Amniotic stem cell (primary cell): ENCODE measurements around the gene TRAPPC11.
A peak's percentile ranks its signal among the peaks of the same experiment; 100 is the strongest.
"Not testable (repeated sequence)": the region's sequence is repeated elsewhere in the genome, so short reads cannot be mapped to it uniquely, and the experiment has no call there.

ENCODE experiments used
- DNase-seq: peaks from one replicate; lab custom pipeline; 2025; lab: John Stamatoyannopoulos, UW

Gene TRAPPC11

DNA sequence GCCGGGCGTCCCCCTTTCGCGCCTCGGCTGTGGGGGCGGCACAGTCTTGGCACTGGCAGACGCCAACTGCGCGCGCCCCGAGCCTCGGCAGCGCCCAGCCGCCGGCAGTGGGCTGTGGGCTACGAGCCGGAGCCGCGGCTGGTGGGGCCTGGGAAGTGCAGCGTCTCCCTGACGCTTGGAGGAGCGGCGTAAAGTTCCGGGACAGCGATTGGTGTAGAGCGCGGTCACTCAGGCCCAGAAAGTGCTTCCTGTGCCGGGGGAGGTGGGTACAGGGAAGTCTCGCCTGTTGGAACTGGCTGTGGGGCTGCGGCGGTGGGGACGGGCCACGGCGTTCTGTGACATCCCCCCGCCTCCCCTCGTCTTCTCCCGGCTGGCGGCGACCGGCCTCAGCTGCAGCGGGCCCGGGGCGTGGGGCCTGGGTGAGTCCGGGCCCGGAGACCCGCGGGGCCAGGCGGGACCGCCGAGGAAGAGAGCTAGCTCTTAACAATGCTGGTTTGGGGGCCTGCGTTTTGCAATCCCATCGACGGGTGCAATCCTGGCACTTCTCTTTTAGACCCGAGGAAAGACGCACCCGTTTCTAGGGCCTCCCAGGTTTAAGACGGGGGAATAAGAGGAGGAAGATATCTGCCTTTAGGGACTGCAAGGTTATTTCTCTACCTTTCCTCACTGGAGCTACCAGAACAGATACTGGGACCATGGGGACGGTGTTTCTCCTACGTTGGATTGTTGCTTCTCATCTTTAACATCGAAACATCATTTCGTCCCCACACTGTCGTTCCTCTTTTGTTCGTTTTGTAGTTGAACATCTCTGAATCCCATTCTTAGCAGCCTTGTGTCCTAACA, at the start of gene TRAPPC11, which contains the start of gene RWDD4:
TSS of gene TRAPPC11 (plus strand) at position 265 of the 843 bp plus-strand sequence. CDS start 4,575 bp downstream, outside the sequence.
TSS of gene RWDD4 (minus strand) at position 157 of the 843 bp plus-strand sequence. CDS start 233 bp downstream, outside the sequence.
- DNase-seq, result peak; percentile 93

DNA sequence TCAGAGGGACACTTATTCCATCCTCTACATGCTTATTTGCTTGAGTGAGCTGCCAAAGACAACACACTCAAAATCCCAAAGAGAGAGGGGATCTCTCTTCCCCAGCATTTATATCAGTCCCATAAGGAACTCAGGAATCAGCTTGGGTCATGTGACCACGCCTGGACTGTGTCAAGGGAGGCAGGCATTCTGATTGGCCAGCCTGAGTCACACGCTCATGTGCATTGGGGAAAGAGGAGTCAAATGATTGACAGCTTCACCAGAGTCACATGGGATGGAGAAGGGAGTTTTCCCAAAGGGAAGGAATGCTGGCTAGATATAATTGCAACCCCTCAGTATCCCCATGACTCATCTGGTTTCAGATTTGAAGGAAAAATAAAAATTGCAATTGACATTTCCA, 49.1 kb upstream of the TRAPPC11 start:
- DNase-seq, result no peak

DNA sequence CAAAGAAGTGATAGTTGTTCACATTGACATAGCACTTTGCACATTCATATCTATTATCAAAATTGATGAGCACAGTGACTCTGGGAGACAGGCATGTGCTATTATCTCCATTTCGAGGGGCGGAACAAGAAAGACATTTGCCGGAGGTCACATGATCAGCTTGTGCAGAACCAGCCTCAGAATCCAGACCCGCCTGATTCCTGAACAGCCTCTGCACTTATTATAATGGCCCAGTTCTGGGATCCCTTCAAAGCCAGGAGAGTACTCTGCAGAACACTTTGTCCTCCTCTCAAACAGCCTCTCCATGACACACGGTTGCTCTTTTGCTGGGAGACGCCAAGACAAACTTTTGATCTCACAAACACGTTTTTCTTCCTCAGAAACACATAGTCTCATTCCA, 48.5 kb upstream of the TRAPPC11 start:
- DNase-seq, result no peak

- no peak for DNase-seq
These were observed 47.8 kb upstream of the TRAPPC11 start for GRCh38 chr4:183611210-183611830.

- DNase-seq, result no peak
These were observed 46.5 kb upstream of the TRAPPC11 start for GRCh38 chr4:183612329-183613250.

DNA sequence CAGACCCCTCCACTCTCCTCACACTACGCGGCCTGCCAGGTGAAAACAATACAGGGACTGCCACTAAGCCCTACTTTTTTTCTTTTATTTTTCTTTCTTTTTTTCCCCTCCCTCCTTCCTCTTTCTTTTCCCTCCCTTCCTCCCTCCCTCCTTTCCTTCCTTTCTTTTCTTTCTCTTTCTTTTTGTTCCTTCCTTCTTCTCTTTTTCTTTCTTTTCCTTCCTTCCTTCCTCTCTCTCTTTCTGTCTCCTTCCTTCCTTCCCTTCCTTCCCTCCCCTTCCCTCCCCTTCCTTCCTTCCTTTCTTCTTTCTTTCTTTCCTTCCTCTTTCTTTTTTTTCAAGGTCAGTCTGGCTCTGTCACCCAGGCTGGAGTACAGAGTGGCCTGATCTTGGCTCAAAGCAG, 42.0 kb upstream of the TRAPPC11 start:
- DNase-seq, result no peak

- no peak for DNase-seq
These were observed 40.4 kb upstream of the TRAPPC11 start for GRCh38 chr4:183618681-183619080.

DNA sequence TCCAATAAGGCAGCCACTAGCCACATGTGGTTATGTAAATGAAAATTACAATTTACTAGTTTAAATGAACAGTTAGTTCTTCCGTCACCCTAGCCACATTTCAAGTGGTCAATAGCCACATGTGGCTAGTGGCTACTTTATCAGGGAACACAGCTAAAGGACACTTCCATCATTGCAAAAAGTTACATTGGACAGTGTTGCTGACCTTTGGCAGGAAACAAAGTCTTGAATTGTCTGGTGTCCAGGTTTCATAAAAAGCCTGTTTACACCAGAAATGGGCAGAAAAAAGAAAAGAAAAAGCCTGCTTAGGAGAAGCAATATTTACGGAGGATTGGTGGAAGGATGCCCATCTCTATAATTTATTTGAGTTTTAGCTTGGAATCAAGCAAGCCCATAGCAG, 38.7 kb upstream of the TRAPPC11 start:
- no peak for DNase-seq

GRCh38 chr4:183621875-183622274, 37.2 kb upstream of the TRAPPC11 start:
- no peak for DNase-seq

GRCh38 chr4:183624548-183624947, 34.5 kb upstream of the TRAPPC11 start:
- no peak for DNase-seq

- no peak for DNase-seq
These were observed 32.9 kb upstream of the TRAPPC11 start for GRCh38 chr4:183626168-183626567.

DNA sequence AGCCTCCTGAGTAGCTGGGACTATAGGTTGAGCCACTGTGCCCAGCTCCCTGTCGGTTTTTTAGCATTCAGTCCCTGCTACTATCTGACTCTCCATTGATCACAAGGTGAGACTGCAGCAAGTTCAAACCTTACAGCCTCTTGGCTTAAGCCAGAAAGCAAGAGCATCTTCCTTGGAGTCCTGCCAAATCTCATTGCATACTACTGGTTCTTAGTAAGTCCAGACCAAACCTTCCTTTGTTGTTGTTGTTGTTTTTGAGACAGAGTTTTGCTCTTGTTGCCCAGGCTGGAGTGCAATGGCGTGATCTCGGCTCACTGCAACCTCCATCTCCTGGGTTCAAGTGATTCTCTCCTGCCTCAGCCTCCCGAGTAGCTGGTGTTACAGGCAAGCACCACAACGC, 31.8 kb upstream of the TRAPPC11 start:
- DNase-seq, result not testable (repeated sequence)

DNA sequence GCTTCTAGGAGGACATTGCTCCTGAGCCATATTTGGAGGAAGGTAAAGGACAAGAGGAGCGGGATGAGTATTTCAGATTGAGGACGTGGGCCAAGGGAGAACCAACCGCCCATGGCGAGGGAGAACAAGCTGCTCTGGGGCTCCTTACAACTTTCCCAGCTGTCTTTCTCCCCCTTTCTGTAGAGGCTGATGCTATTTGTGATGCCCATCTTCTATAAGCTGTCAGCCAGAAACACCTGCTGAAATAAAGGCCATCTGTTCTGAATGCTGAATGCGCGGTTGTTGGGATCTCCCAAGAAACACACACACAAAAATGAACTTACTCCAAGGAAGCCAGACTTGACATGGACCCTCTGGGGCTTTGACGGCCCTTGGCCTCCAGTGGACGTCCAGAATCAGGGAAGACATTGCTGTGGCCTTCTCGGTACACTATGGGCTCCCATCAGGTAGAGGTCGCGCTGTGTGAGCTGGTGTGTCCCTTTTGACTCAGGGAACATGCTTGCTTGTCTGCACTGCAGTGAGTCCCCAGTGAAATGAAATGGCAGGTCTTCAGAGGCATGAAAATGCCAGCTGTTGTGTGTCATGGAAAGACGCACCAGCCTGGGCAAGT, 31.0 kb upstream of the TRAPPC11 start:
- no peak for DNase-seq

- DNase-seq, result no peak
These were observed 27.4 kb upstream of the TRAPPC11 start for GRCh38 chr4:183631577-183632198.

- DNase-seq, result no peak
These were observed 26.4 kb upstream of the TRAPPC11 start for GRCh38 chr4:183632689-183633088.

DNA sequence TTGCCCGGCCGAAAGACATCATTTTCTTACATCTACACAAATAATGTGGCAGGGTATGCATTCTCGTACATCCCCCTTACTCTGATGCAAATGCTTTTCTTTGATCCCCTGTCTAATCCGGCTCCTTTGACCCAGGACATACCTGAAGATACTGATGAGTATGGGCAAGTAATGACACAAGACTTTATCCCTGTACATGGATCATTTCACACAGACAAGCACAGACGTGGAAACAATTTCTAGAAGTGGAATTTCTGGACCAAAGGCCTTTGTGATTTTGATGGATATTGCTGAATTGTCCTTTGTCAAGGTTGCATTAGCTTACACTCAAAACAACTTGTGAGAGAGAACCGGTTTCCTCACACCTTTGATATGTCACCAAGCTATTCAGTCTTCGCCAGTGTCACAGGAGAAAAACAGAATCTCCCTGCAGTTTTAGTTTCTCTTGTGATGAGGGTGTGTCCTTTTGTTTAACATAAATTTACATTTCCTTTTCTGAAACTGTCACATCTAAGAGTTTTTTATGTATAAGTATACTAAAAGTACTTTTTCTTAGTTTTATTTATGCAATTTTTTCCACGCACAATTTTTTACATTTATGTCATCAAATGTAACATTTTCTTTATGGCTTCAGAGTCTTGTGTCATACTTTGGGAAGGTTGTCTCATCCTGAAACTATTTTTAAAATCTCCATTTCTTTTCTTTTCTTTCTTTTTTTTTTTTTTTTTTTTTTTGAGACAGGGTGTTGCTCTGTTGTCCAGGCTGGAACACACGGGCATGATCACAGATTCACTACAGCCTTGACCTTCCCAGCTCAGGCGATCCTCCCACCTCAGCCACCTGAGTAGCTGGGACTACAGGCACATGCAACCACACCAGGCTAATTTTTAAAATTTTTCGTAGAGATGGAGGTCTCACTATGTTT, 25.4 kb upstream of the TRAPPC11 start:
- DNase-seq, result no peak

GRCh38 chr4:183635321-183635720, 23.8 kb upstream of the TRAPPC11 start:
- DNase-seq, result no peak

GRCh38 chr4:183635741-183636140, 23.4 kb upstream of the TRAPPC11 start:
- no peak for DNase-seq

DNA sequence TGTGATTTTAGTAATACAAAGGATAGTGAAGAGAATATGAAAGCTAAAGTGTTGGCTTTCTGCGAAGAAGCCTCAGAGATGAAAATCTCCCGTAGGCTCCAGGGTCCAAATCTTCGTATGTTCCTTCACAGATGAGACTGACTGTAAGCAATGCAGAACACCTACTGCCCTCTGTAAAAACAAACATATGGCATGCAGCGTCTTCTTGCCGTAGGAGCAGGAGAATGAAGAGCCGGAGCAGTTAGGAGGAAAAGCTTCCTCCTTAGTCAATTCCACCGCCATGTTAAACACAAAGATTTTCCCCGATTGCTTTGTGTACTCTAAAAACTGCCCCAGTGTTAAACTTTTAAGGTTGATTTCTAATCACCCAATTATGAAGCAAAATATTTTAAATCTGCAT, 22.6 kb upstream of the TRAPPC11 start:
- DNase-seq, result no peak

DNA sequence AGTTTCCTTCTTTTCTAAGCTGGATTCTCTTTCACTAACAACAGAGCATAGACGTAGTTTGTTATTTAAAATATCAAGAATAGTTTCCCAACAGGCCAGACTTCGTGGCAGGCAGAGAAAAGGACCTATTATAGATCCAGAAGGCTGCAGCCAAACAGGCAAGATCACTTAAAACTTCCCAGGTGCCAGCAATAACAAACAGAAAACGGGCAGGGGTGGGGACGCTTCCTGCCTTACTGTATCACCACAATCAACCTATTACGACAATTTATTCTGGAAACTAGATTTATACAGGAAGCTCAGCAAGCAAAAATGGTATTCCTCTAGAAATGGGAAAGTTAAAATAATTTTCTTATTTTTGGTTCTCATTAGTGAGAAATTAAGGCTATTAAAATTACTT, 22.2 kb upstream of the TRAPPC11 start:
- no peak for DNase-seq
